IPS-15b (cell line): Measurements from ENCODE around the gene NPBWR2.

Experiments
- H3K27me3 ChIP-seq: one replicate; pipeline ENCODE4 v1.6.1; 2013; ENCODE audit warnings: low read length; ENCODE audit not compliant: control insufficient read depth, insufficient read depth
- H3K36me3 ChIP-seq: one replicate; pipeline ENCODE4 v1.6.1; 2013; ENCODE audit warnings: low read length; ENCODE audit not compliant: control insufficient read depth, insufficient read depth
- H3K4me1 ChIP-seq: one replicate; pipeline ENCODE4 v1.6.1; 2013; ENCODE audit warnings: mild to moderate bottlenecking, low read length; ENCODE audit not compliant: control insufficient read depth, insufficient read depth
- H3K4me3 ChIP-seq: one replicate; pipeline ENCODE4 v1.5.1; 2013; ENCODE audit warnings: low read depth, low read length
- H3K9ac ChIP-seq: one replicate; pipeline ENCODE4 v1.6.1; 2013; ENCODE audit warnings: low read depth, mild to moderate bottlenecking, low read length
- H3K9me3 ChIP-seq: one replicate; pipeline ENCODE4 v1.6.1; 2013; ENCODE audit warnings: mild to moderate bottlenecking, low read length; ENCODE audit not compliant: control insufficient read depth, insufficient read depth

Gene NPBWR2, protein sequence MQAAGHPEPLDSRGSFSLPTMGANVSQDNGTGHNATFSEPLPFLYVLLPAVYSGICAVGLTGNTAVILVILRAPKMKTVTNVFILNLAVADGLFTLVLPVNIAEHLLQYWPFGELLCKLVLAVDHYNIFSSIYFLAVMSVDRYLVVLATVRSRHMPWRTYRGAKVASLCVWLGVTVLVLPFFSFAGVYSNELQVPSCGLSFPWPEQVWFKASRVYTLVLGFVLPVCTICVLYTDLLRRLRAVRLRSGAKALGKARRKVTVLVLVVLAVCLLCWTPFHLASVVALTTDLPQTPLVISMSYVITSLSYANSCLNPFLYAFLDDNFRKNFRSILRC

DNA sequence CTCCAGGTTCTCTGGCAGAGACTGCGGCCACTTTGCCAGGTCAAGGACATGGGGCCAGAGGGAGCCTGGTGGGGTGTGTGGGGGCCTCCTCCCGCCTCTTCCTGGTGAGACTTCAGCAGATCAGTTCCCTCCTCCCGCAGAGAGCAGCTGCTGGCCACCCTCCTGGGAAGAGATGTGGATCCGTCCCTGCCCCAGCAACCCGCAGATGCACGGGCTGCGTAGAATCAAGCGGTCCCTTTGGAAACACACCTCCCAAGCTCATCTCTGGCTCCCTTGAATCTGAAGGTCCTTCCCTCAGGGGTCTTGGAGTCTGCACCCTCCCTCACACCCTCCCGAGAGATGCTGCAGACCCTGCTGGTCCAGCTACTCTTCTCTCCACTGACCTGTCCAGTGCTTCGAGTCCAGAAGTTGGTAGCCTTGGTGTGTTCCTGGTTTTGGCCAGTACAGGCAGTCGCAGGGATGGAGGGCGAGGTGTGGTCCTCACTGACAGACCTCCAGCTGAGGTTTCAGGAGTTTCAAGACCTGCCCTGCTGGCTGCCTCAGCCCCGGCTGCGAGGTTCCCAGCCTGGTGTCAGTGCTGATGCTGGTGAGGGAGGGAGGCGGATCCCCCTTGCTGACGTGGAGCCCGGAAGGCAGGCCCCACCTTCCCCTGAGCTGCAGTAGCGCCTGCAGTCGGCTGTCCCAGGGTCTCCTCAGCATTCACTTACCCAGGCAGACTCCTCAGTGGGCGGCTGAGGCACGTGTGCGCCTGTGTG, at the start of gene NPBWR2:
Gene NPBWR2, minus strand, starts transcription at position 585 of the 755 bp plus-strand sequence. CDS start 734 bp downstream, outside the sequence.
- no peak within 1 kb of the TSS for H3K4me3 ChIP-seq
- no peaks in the 10 kb centered on the region for H3K36me3 ChIP-seq
- H3K9me3 ChIP-seq, result no peaks in the 10 kb centered on the region
- H3K27me3 ChIP-seq, result peaks cover 3% of the 10 kb centered on the region
- H3K9ac ChIP-seq, result no peak within 1 kb of the TSS
- no peaks in the 10 kb centered on the region for H3K4me1 ChIP-seq

DNA sequence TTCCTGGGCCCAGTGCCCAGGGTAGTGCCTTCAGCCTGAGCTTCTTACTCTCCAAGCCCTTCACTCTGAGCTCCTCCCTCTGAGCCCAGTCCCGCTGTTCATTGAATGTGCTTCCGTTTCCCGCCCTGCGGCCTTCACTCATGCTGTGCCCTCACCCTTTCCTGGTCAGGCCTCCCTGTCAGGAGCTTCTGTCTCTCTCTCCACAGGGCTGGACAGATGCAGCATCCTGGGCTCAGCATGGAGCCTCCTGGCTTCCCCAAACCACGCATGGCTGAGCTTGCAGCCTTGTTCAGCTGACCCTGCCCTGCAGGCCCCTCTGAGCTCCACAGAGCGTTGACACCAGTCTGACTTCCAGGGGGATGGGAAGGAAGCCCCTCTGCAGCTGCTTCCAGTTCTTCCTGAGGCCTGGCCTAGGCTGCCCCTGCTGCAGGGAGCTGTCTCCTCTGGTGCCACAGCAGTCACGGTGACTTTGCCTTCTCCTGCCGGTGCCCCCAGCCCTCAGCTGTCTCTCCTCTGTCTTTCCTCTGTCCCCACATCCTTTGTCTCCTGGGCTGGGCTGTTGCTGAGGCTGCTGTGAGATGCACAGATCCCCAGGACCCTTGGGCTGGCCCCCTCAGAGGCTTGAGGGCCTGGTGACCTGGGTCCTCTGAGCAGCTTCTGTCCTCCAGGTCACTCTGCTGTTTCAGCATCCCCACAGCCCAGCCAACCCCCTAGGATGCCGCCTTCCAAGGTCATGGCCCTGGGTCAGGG, 48.9 kb upstream of the NPBWR2 start:
- no peaks in the 10 kb centered on the region for H3K9me3 ChIP-seq
- peaks cover 3% of the 10 kb centered on the region for H3K36me3 ChIP-seq
- peaks cover 12% of the 10 kb centered on the region for H3K27me3 ChIP-seq
- no peak overlapping the region for H3K4me3 ChIP-seq
- peaks cover 13% of the 10 kb centered on the region for H3K4me1 ChIP-seq
- H3K9ac ChIP-seq, result no peak overlapping the region

DNA sequence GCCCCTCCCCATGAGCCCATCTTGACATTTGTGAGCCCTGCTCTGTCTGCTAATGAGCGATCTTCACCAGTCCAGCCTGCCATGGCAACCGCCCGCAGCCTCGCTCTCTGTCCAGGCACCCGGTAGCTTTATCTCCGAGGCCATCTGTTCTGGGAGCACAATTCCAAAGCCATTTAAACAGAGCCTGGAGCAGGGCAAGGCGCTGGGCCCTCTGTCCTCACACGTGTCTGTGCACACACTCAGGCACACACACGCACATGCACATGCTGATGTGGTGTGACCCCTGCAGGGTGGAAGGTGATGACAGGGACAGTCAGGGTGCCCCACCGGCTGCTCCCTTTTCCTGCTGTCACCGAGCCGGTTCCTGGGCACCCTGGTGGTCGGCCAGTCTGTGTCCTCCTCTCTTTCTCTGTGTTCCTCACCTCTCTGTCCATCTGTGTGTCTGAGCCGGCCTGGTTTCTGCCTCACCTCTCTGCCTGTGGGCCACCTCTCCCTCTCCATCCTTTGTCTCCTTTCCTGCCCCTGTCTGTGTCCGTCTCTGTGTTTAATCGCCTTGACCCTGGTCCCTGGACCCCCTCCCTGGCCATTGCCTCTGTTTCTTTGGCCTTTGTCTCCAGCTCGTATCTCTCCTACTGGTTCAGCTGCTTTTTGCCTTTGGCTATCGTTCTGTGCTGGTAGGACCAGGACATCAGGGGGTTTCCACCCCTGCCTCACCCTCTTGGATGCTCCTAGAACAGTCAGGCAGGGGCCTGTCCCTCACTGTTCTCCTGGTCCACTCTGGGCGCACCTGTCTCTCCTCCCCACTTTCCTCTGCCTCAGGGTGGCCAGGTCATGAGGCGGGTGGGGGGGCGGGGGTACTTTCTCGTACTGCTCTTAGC, 48.1 kb upstream of the NPBWR2 start:
- Histone ChIP-seq H3K36me3 (peaks cover 3% of the 10 kb centered on the region), H3K9me3 (no peaks in the 10 kb centered on the region), H3K27me3 (peaks cover 5% of the 10 kb centered on the region), H3K9ac (no peak overlapping the region), H3K4me1 (peaks cover 11% of the 10 kb centered on the region), H3K4me3 (no peak overlapping the region)

DNA sequence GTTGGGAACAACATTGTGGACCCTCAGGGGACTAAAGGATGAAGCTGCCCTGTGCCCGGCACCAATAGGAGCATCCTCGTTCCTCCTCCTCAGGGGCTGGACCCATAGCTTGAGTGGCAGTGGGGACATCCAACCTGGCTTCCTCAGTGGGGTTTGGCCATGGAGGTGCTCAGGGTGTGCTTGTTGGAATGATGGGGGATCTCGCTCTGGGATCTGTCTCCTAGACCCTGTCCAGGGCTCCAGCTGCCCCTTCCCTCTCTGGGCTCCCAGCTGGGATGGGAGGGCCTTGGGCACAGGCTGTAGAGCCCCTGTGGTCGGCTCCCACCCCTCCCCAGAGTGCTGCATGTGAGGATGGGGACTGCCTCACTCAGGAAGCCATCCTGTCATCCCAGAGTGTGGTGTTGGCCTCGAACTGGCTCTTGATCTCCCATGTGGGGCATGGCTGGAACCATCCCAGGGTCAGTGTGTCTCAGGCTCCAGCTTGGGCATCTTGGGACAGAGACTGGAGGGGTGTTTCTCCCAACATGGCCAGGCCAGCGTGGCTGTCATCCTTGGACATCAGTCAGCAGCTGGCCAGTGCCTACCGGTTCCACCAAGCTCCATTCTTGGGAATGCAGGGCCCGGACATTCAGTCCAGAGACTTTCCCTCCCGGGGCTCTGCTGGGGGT, 47.4 kb upstream of the NPBWR2 start:
- Histone ChIP-seq H3K9ac (no peak overlapping the region), H3K4me3 (no peak overlapping the region), H3K9me3 (no peaks in the 10 kb centered on the region), H3K36me3 (peaks cover 3% of the 10 kb centered on the region), H3K27me3 (no peaks in the 10 kb centered on the region), H3K4me1 (peaks cover 8% of the 10 kb centered on the region)

DNA sequence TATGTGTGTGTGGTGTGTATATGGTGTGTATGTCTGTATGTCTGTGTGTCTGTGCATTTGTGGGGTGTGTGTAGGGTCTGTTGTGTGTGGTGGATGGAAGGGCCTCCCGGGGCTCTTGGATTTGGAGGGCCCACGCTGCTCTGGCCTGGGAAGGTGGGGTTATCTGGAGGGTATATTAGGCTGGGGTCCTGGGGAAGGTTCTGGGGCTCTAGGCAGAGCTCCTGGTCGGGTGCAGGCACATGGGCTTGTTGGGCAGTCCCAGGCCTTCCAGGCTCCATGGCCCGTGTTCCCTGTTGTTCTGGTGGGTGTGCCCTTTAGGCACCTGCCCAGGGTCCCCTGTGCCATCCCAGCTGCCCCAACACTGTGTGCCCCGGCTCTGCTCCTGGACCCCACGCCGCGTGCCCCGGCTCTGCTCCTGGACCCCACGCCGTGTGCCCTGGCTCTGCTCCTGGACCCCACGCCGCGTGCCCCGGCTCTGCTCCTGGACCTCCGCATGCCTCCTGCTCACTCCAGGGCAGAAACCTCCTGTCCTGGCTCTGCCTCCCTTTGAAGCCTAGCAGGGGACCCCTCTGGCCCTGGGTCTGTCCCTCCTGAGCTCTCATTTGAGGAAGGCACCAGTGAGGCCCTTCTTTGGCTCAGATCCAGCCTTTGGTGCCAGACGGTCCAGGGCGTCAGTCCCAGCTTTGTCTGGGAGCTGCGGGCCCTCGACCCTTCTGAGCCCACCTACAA, 46.7 kb upstream of the NPBWR2 start:
- H3K36me3 ChIP-seq, result peaks cover 3% of the 10 kb centered on the region
- H3K4me1 ChIP-seq, result peaks cover 8% of the 10 kb centered on the region
- H3K9me3 ChIP-seq, result no peaks in the 10 kb centered on the region
- no peaks in the 10 kb centered on the region for H3K27me3 ChIP-seq
- H3K4me3 ChIP-seq, result no peak overlapping the region
- no peak overlapping the region for H3K9ac ChIP-seq

DNA sequence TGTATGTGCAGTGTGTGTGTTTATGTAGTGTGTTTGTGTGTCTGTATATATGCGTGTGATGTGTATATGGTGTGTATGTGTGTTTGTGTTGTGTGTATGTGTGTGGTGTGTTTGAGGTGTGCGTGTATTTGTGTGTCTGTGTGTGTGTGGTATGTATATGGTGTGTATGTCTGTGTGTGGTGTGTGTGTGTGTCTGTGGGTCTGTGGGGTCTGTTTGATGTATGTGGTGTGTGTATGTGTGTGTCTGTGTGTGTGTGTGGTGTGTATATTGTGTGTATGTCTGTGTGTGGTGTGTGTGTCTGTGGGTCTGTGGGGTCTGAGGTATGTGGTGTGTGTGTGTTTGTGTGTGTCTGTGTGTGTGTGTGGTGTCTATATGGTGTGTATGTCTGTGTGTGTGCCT, 46.0 kb upstream of the NPBWR2 start:
- Histone ChIP-seq H3K9me3 (no peaks in the 10 kb centered on the region), H3K4me3 (no peak overlapping the region), H3K4me1 (peaks cover 8% of the 10 kb centered on the region), H3K27me3 (no peaks in the 10 kb centered on the region), H3K36me3 (peaks cover 3% of the 10 kb centered on the region), H3K9ac (no peak overlapping the region)

DNA sequence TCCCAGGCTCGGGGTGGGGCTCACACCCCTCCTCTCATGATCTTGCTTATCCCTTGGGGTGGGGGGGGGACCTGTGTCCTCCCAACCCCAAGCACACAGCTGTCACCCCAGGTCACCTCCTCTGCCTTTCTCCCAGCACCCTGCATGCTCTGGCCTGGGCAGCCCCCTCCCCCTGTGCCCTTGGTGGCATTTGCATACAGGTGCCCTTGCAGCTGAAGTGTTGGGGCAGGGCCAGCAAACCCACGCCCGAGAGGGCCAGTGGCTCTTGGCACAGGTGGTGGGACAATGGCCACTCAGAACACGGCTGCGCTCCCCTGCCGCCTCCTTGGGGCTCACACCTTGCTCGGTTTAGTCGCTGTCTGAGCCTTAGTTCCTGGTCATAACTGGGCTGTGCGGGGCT, 45.5 kb upstream of the NPBWR2 start:
- no peaks in the 10 kb centered on the region for H3K27me3 ChIP-seq
- H3K4me1 ChIP-seq, result peaks cover 8% of the 10 kb centered on the region
- no peaks in the 10 kb centered on the region for H3K9me3 ChIP-seq
- H3K4me3 ChIP-seq, result no peak overlapping the region
- H3K36me3 ChIP-seq, result peaks cover 3% of the 10 kb centered on the region
- no peak overlapping the region for H3K9ac ChIP-seq

DNA sequence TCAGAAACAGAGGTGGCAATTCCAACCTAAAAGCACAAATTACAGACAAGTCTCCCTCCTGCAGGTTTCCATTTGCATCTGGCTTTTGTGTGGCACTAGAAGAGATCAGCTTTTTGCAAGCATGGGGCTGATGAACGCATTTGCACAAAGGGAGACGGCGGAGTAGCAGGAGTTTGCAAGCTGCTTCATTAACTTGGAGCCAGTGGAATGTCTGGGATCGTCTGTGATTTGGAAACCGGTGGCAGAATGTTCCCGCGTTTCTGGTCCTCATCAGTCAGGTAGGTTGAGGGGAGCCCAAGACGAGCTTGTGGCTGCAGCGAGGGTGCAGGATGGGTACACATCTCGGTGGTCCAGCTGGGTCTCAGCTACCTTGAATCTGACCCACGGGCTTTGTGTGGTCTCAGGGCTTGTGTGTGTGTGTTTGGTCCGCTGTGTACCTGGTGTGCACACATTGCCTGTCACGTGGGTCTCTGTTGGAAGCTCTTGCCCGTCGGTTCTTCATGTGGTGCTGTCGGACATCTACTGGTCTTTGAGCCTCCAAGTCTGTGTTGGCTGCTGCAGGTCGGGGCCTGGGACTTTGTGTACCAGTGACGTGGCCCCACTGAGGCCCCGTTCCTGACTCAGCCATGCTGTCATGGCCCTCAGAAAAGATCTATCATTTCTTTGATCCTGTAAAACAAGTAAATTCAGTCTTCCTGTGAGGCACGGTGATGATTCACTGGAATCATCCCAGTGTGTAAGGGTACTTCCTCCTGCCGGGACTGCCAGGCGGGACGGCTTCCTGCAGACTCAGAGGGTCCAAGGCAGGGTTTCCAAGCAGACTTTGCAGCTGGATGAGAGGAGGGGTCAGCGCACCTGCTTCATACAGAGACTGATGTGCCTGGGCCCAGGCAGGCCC, 44.5 kb upstream of the NPBWR2 start:
- Histone ChIP-seq H3K4me1 (peaks cover 8% of the 10 kb centered on the region), H3K9me3 (no peaks in the 10 kb centered on the region), H3K4me3 (no peak overlapping the region), H3K9ac (no peak overlapping the region), H3K27me3 (no peaks in the 10 kb centered on the region), H3K36me3 (peaks cover 3% of the 10 kb centered on the region)

DNA sequence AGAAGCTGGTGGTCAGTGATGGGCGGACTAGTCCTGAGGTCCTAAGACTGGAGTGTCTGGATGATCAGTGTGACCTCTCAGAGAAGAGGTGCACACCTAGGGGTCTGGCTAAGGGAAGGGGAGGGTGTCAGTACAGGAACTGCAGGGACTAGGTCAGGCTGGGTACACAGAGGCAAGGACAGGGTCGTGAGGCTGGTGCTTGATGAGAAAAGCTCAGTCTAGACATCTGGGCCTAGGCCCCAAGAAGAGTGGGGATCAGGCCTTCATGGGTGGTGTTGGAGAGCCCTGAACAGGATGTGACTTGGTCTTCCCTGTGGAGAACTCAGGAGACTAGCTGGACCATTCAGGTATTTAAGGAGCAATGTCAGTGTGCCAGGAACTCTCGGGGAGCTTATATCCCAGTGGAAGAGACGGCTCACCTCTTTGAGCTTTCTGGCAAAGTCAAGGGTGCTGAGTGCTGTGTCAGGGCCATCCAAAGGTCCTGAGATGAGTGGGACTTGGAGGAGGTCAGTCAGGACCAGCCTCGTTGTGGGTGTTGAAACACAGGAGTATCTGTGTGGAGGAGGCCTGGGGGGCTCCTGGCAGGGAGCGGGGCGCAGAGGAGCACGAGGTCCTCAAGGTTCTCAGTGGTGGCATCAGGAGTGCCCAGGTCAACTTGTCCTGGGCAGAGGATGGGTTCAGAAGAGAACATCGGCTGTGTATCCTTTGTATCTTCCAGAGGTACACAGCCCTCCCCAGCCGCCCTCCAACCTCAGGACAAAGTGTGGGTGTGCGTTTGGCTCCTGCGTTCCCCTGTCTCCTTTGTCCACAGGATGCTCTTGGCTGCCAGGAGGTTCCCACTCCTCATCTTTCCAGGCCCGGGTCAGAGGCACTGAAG, 43.6 kb upstream of the NPBWR2 start:
- Histone ChIP-seq H3K9ac (no peak overlapping the region), H3K36me3 (no peaks in the 10 kb centered on the region), H3K4me3 (no peak overlapping the region), H3K9me3 (no peaks in the 10 kb centered on the region), H3K4me1 (peaks cover 8% of the 10 kb centered on the region), H3K27me3 (no peaks in the 10 kb centered on the region)
